GM21447 (cell line): ENCODE data around the gene APC.
"Not testable (repeated sequence)": the region's sequence is repeated elsewhere in the genome, so short reads cannot be mapped to it uniquely, and the experiment has no call there.

Experiments used
- ATAC-seq: cut with Tn5 transposase; IDR thresholded peaks from one replicate; pipeline ENCODE4 v1.9.1; 2021; ENCODE audit not compliant: unreplicated experiment

The APC gene

GRCh38 chr5:112713206-112713605 is 24.5 kb upstream of the APC start:
- ATAC-seq = no peak

- ATAC-seq = not testable (repeated sequence)
Observed at GRCh38 chr5:112716895-112717294, 20.8 kb upstream of the APC start.

GRCh38 chr5:112717506-112718082 is 20.1 kb upstream of the APC start:
- ATAC-seq = no peak

GRCh38 chr5:112718344-112718743 is 19.3 kb upstream of the APC start:
- no peak for ATAC-seq

- no peak for ATAC-seq
Observed at GRCh38 chr5:112720576-112720975, 17.1 kb upstream of the APC start.

DNA sequence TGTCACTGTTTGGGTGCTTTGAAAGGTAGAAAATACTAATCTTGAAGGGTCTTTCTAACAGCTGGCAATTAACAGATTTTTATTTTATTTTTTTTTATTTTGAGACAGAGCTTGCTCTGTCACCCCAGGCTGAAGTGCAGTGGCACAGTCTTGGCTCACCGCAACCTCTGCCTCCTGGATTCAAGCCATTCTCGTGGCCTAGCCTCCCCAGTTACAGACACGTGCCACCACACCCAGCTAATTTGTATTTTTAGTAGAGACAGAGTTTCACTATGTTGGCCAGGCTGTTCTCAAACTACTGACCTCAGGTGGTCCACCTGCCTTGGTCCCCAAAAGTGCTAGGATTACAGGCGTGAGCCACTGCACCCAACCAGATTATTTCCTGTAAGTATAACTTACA is 12.8 kb upstream of the APC start:
- no peak for ATAC-seq

DNA sequence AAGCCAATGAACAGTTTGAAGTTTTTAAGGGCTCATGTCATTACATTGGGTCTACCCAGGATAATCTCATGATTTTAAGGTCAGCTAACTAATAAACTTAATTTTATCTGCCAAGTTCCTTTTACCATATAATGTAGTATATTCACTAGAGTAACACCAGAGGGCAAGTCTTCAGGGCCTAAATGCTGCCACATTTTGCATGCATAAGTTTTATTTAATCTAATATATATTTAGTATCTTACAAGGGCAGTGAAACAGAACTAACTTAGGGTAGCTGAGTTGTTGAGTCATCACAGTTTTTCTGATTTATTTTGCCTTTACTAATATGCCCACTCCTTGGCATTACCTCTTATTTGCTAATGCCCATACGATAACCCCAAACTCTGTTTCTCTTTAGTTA is 8.1 kb upstream of the APC start:
- no peak for ATAC-seq

DNA sequence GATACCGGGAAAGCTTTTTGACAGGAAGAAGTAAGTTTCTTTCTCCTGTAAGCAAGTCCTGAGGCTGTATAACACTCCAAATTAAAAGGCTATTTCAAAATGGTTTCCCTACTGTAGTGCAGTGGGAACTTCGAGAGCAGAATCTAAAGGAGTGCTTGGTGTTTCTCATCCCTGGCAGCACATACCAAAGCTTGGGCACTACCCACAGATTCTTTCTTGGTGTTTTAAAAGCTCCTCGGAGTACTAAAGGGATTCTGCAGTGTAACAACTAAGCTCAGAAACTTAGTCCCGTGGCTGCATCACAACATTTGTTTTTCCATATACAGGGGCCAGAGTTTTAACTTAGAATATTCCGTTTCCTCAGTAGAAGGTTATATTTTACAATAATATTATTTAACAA is 5.6 kb upstream of the APC start:
- no peak for ATAC-seq

- ATAC-seq = no peak
Observed at GRCh38 chr5:112733586-112733985, 4.1 kb upstream of the APC start.

GRCh38 chr5:112734597-112734996 is 3.1 kb upstream of the APC start:
- ATAC-seq = no peak

DNA sequence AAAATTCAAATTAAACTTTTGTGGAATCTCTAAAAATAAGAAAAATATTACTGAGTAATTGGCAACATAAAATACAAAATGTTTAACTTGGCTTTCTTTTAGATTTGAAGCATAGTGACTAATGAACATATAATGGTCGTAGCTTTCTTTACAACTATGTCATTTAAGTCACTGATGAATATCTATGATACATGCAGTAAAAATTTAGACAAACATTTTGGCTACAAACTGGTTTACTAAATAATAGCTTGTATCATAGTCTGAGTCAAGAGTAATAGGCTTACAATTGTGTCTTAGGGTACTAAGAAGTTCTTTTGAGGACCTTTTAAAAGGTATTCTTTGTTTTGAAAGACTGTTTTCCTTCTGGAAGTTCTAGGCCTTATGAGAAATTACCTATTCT is 2.0 kb upstream of the APC start:
- no peak for ATAC-seq

GRCh38 chr5:112737070-112737462 is 619 bp upstream of the APC start:
- no peak for ATAC-seq

DNA sequence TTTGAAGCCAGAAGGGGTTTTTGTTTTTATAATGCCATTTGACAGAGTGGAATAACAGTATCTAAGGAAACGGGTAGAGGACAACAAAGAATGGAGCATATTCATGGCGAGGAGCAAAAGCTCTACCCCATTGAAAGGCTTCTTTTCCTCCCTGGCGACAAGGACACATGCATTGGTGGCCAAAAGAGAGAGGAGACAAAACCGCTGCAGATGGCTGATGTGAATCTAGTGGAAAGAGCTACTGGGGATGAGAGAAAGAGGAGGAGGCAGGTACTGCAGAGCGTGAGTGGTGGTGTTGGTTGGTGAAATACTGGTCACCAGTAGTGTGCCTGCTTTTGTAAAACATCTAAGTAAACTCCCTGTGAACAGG is 491 bp downstream of the APC start:
- ATAC-seq = peak; percentile 33

DNA sequence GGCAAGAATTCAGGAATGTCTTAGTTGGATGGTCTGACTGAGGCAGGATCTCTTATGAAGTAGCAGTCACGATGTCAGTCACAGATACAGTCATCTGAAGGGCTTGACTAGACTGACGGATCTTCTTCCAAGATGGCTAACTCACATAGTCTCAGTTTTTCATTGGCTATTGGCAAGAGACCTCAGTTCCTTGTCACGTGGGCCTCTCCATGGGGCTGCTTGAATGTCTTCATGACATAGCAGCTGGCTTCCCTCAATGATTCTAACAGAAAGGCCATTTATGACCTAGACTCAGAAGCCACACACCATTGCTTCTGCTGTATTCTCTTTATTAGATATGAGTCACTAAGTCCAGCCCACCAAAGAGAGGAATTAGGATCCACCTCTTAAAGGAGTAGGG is 4.7 kb downstream of the APC start:
- no peak for ATAC-seq

DNA sequence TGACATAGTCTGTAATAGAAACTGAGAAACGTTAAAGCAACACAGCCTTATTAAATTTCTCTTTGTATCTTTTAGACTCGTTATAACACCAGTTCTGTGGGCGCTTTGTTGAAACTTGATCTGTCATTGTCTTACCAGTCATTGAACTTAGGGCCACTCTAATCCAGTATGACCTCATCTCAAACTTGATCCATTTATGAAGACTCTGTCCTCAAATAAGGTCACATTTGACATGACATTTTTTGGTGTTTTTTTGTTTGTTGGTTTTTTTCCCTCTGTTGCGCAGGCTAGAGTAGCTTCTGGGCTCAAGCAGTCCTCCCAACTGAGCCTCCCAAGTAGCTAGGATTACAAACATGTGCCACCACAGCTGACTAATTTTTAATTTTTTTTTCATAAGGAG is 5.9 kb downstream of the APC start:
- no peak for ATAC-seq

DNA sequence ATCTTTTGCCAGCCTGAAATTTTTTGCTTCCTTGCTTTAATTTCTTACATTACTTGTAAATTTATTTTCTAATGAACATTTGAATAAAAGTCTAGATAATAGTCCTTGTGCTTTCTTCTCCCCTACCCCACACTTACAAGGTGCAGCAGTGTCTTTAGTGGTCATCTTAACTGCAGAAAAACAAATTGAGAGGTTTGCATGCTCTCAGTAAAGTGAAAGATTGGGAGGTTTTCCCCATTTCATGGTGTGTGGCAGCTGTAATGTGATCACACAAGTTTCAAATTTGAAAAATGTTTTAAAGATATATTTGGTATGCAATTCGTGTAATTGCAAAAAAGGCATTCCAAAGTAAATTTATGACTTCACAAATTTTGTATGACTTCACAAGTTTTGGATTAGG is 14.7 kb downstream of the APC start:
- ATAC-seq = no peak

DNA sequence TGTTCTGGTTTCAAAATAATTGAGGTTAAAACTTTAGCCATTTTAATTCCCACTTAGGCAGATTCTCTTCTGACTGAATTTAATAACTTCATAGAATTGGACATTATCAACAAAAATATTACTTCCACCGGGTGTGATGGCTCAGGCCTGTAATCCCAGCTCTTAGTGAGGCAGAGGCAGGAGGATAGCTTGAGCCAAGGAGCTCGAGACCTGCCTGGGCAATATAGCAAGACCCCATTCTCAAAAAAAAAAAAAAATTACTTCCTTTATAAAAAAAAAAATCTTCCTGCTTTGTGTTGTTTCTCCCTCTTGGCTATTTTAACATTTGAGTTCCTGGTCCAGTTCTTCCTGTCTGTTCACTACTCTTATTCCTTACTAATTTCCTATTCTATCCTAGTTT is 18.0 kb downstream of the APC start:
- no peak for ATAC-seq

- ATAC-seq = peak; percentile 93
Observed at GRCh38 chr5:112757468-112758208, 20.0 kb downstream of the APC start.

- ATAC-seq = no peak
Observed at GRCh38 chr5:112758676-112759075, 21.0 kb downstream of the APC start.

GRCh38 chr5:112762113-112762810 is 24.6 kb downstream of the APC start:
- ATAC-seq = no peak

DNA sequence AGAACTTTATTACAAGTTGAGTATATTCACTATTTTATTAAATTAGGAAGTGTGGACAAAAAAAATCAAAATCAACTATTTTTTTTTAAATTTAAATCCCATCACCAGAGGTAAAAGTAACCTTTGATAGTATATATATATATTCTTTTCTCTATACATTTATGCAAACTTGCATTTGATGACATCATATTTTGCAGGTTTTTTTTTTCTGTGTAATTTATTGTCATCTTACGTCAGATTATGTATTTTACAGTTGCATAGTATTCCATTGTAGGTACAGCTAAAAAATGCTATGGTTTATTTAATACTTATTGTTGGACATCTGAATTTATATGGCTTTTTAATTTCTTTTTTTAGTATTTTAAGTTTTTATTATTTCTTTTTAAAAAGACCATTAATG is 25.5 kb downstream of the APC start:
- no peak for ATAC-seq

DNA sequence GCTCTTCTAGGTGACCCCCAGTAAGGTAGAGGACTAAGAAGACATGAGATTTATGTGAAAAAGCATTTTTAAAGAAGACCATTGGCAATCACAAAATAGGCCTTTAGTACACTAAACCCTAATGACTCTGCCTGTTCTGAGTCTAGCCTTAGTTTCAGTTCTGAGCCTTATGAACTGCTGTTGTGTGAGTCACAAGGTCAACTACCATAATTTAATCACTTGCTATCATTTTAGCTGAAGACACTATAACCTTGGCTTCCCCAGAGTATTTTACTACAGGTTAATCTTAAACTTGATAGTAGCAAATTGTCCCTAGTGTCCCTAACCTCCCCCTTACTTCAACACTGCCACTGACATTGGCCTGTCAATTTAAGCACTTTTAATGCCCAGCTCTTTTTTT is 34.4 kb downstream of the APC start:
- ATAC-seq = no peak
